ENCODE measurements around the gene LHX3.

The LHX3 gene

GRCh38 chr9:136223871-136224640, 19.1 kb upstream of the LHX3 start:
- H3K9me3 ChIP-seq (ENCODE audit: control insufficient read depth, insufficient read depth, low read depth, low read length) = no peaks in the 10 kb centered on the region
- no peaks in the 10 kb centered on the region for H3K4me1 ChIP-seq (ENCODE audit: control insufficient read depth, insufficient read depth, low read length)
- H3K27ac ChIP-seq (ENCODE audit: extremely low read depth, low read depth, low read length) = no peak overlapping the region
- TF ChIP-seq SP2 (tag by site-specific recombination; IDR thresholded peaks at IDR 0.05) (no peak), ZXDB (tag by site-specific recombination; IDR thresholded peaks at IDR 0.05) (no peak), ZNF391 (tag by site-specific recombination; IDR thresholded peaks at IDR 0.05; ENCODE audit: borderline replicate concordance, low read depth) (no peak), KLF1 (tag by site-specific recombination; IDR thresholded peaks at IDR 0.05) (peak; percentile 72)
- peaks cover 0 to 59% of the 10 kb centered on the region in 2 experiments; a peak in 1 of 3 replicates for H3K36me3 ChIP-seq (ENCODE audit: control insufficient read depth in 2 of 2, insufficient read depth in 1 of 2, low read length in 2 of 2)
- ChIA-PET CTCF (interaction anchor here (0.6 to 5.1 kb wide), 12 partner anchors 7 to 618 kb away, joined by 3 to 46 read pairs (median 4); no protein-coding TSS in a partner anchor), POLR2A (no interaction called here)
- no peak overlapping the region for H3K4me3 ChIP-seq (ENCODE audit: low read depth, low read length)

- no peak overlapping the region for H3K27ac ChIP-seq (ENCODE audit: extremely low read depth, low read depth, low read length)
- peaks cover 0 to 69% of the 10 kb centered on the region in 2 experiments; a peak in 1 of 3 replicates for H3K36me3 ChIP-seq (ENCODE audit: control insufficient read depth in 2 of 2, insufficient read depth in 1 of 2, low read length in 2 of 2)
- no peaks in the 10 kb centered on the region for H3K4me1 ChIP-seq (ENCODE audit: control insufficient read depth, insufficient read depth, low read length)
- no peaks in the 10 kb centered on the region for H3K9me3 ChIP-seq (ENCODE audit: control insufficient read depth, insufficient read depth, low read depth, low read length)
- ChIA-PET CTCF (interaction anchor here (0.5 to 1.4 kb wide), 6 partner anchors 17 to 195 kb away, joined by 3 to 5 read pairs (median 4); no protein-coding TSS in a partner anchor), POLR2A (no interaction called here)
- no peak overlapping the region for H3K4me3 ChIP-seq (ENCODE audit: low read depth, low read length)
- no peak for TF ChIP-seq ZNF239 (tag by site-specific recombination; IDR thresholded peaks at IDR 0.05)
- no peak for TF ChIP-seq RBAK (tag by site-specific recombination; IDR thresholded peaks at IDR 0.05)
- TF ChIP-seq ZNF433 (tag by site-specific recombination; IDR thresholded peaks at IDR 0.05; ENCODE audit: low read depth) = no peak
- no peak for TF ChIP-seq ZNF221 (tag by site-specific recombination; IDR thresholded peaks at IDR 0.05; ENCODE audit: borderline replicate concordance)
- TF ChIP-seq ZFP3 (tag by site-specific recombination; IDR thresholded peaks at IDR 0.05; ENCODE audit: low read depth) = no peak
- TF ChIP-seq ZNF169 (tag by site-specific recombination; IDR thresholded peaks at IDR 0.05) = no peak
- no peak for TF ChIP-seq HOXD13 (CRISPR knock-in tag; IDR thresholded peaks at IDR 0.05; ENCODE audit: borderline replicate concordance)
- TF ChIP-seq ZNF555 (tag by site-specific recombination; conservative IDR thresholded peaks at IDR 0.05) = no peak
- no peak for TF ChIP-seq ZNF404 (tag by site-specific recombination; IDR thresholded peaks at IDR 0.05)
- no peak for TF ChIP-seq ZNF654 (tag by site-specific recombination; IDR thresholded peaks at IDR 0.05; ENCODE audit: low read depth)
- TF ChIP-seq ZNF140 (tag by site-specific recombination; IDR thresholded peaks at IDR 0.05) = no peak
- TF ChIP-seq TCF7L2 (IDR thresholded peaks at IDR 0.05; ENCODE audit: borderline replicate concordance, low read depth, low read length) = no peak
- TF ChIP-seq KLF10 (tag by site-specific recombination; IDR thresholded peaks at IDR 0.05) = no peak
- no peak for TF ChIP-seq ZNF423 (tag by site-specific recombination; IDR thresholded peaks at IDR 0.05)
- TF ChIP-seq ZNF580 (tag by site-specific recombination; IDR thresholded peaks at IDR 0.05) = no peak
- TF ChIP-seq, protein P1, sequence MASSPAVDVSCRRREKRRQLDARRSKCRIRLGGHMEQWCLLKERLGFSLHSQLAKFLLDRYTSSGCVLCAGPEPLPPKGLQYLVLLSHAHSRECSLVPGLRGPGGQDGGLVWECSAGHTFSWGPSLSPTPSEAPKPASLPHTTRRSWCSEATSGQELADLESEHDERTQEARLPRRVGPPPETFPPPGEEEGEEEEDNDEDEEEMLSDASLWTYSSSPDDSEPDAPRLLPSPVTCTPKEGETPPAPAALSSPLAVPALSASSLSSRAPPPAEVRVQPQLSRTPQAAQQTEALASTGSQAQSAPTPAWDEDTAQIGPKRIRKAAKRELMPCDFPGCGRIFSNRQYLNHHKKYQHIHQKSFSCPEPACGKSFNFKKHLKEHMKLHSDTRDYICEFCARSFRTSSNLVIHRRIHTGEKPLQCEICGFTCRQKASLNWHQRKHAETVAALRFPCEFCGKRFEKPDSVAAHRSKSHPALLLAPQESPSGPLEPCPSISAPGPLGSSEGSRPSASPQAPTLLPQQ (tag by site-specific recombination; IDR thresholded peaks at IDR 0.05) = no peak
- TF ChIP-seq, protein P2, sequence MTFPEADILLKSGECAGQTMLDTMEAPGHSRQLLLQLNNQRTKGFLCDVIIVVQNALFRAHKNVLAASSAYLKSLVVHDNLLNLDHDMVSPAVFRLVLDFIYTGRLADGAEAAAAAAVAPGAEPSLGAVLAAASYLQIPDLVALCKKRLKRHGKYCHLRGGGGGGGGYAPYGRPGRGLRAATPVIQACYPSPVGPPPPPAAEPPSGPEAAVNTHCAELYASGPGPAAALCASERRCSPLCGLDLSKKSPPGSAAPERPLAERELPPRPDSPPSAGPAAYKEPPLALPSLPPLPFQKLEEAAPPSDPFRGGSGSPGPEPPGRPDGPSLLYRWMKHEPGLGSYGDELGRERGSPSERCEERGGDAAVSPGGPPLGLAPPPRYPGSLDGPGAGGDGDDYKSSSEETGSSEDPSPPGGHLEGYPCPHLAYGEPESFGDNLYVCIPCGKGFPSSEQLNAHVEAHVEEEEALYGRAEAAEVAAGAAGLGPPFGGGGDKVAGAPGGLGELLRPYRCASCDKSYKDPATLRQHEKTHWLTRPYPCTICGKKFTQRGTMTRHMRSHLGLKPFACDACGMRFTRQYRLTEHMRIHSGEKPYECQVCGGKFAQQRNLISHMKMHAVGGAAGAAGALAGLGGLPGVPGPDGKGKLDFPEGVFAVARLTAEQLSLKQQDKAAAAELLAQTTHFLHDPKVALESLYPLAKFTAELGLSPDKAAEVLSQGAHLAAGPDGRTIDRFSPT (tag by site-specific recombination; IDR thresholded peaks at IDR 0.05) = no peak
Observed at GRCh38 chr9:136222906-136223285, 18.0 kb upstream of the LHX3 start.
